Lower leg skin (tissue), 4 donors: ENCODE data around the gene TMEM170A. TPM values are rescaled to one million over a fixed set of nuclear protein-coding genes. Genes with fewer than 3 reads are reported as not detected.

Experiments
- DNase-seq, 2 donors: peaks; one replicate each; pipeline ENCODE4 v3.0.0-alpha.2; 2019; ENCODE audit warnings: low spot score in 2 of 2
- H3K4me3 ChIP-seq: fragments of 200-600 bp; sonication (generic); 2 replicates; pipeline ENCODE4 v1.5.1; 2017; ENCODE audit warnings: mild to moderate bottlenecking, low read depth; ENCODE audit not compliant: poor library complexity, severe bottlenecking
- CTCF ChIP-seq, 3 donors: fragments of 450-650 bp; IDR thresholded peaks; one replicate each; pipeline ENCODE4 v1.5.1; 2016; ENCODE audit warnings: antibody characterized with exemption in 3 of 3, mild to moderate bottlenecking in 3 of 3, moderate library complexity in 2 of 3
- POLR2A ChIP-seq, 2 donors: fragments of 450-650 bp; IDR thresholded peaks; one replicate each; pipeline ENCODE4 v1.6.1; 2016 to 2017; ENCODE audit warnings: antibody characterized with exemption in 2 of 2, mild to moderate bottlenecking in 1 of 2, moderate library complexity in 1 of 2
- WGBS, 2 donors: methylation state at CpG; one replicate each; pipeline ENCODE4 v1.1.5; 2018; 5-methylcytosine and 5-hydroxymethylcytosine counted together
- intact Hi-C: fragments of 100-400 bp; cut with DNase I; formaldehyde crosslinking; loops from one replicate; pipeline ENCODE4 v1.15.0; 2023; ENCODE audit warnings: low total_unique reads
- total RNA-seq, 4 donors: library from RNA; depleted of rRNA; stranded (reverse); fragments of >200 nt; gene quantifications; one replicate each; pipeline ENCODE4 v1.1.0, GENCODE V29; 2016

Gene TMEM170A
- total RNA-seq, 4 donors from 2014 or later, result 13.6 to 15.7 (median 15.0) TPM

GRCh38 chr16:75466760-75467159, 2.3 kb upstream of the TMEM170A start:
- intact Hi-C loops, result loop anchor here (5.0 to 10.0 kb wide), 2 partner anchors 81 to 158 kb away; partner anchors contain the start of gene ADAT1
- WGBS, 2 donors, result 81 to 88% methylated on average over 2 of the region's 2 CpGs
- no peak for TF ChIP-seq POLR2A (IDR thresholded peaks at IDR 0.05)
- TF ChIP-seq CTCF (IDR thresholded peaks at IDR 0.05), result no peak

GRCh38 chr16:75463389-75464121, 934 bp downstream of the TMEM170A start:
- intact Hi-C loops, result loop anchor here (10.0 kb wide), 1 partner anchor 161 kb away; the partner anchor contains the start of gene ADAT1
- peak overlapping the region; percentile 76 for H3K4me3 ChIP-seq
- DNase-seq, result peak in 1 of 2 donors; percentile 88
- 1 to 2% methylated on average over 32 to 37 of the region's 39 CpGs for WGBS, 2 donors

More at GRCh38 chr16:75466760-75467159, 2.3 kb upstream of the TMEM170A start:
- peak in 1 of 2 donors; percentile 12 for DNase-seq
- H3K4me3 ChIP-seq, result no peak overlapping the region

- intact Hi-C loops, result loop anchor here (10.0 kb wide), 1 partner anchor 162 kb away; the partner anchor contains the start of gene ADAT1
- 14 to 18% methylated on average over 2 of the region's 2 CpGs for WGBS, 2 donors
- TF ChIP-seq POLR2A (IDR thresholded peaks at IDR 0.05) (no peak), CTCF (IDR thresholded peaks at IDR 0.05) (no peak)
- H3K4me3 ChIP-seq, result no peak overlapping the region
- no peak for DNase-seq
Measured at GRCh38 chr16:75462806-75463205, 1.7 kb downstream of the TMEM170A start.

- DNase-seq, result peak in 1 of 2 donors; percentile 7
- intact Hi-C loops, result loop anchor here (10.0 kb wide), 1 partner anchor 163 kb away; the partner anchor contains the start of gene ADAT1
- TF ChIP-seq POLR2A (IDR thresholded peaks at IDR 0.05) (no peak), CTCF (IDR thresholded peaks at IDR 0.05) (no peak)
- H3K4me3 ChIP-seq, result no peak overlapping the region
- 79 to 87% methylated on average over 2 of the region's 2 CpGs for WGBS, 2 donors
Measured at GRCh38 chr16:75461575-75461974, 2.9 kb downstream of the TMEM170A start.

- DNase-seq, result peak in 1 of 2 donors; percentile 20
- WGBS, 2 donors, result 31 to 42% methylated on average over 1 of the region's 1 CpG
Measured at GRCh38 chr16:75460446-75460845, 4.0 kb downstream of the TMEM170A start.

More at GRCh38 chr16:75460446-75460845, 4.0 kb downstream of the TMEM170A start:
- TF ChIP-seq POLR2A (IDR thresholded peaks at IDR 0.05), result no peak
- TF ChIP-seq CTCF (IDR thresholded peaks at IDR 0.05), result no peak
- intact Hi-C loops, result loop anchor here (10.0 kb wide), 1 partner anchor 164 kb away; the partner anchor contains the start of gene ADAT1
- no peak overlapping the region for H3K4me3 ChIP-seq
